ENCODE measurements around the gene PSMG2.
"Not testable (repeated sequence)": the region's sequence is repeated elsewhere in the genome, so short reads cannot be mapped to it uniquely, and the experiment has no call there.

Gene PSMG2

GRCh38 chr18:12722731-12723130 is 19.9 kb downstream of the PSMG2 start:
- DNase-seq (ENCODE audit: low read depth) = no peak

GRCh38 chr18:12726331-12726730 is 23.5 kb downstream of the PSMG2 start:
- no peak for DNase-seq (ENCODE audit: low read depth)

- peak; percentile 58 for DNase-seq (ENCODE audit: low read depth)
These were observed 24.1 kb downstream of the PSMG2 start for GRCh38 chr18:12726774-12727550.

- no peak for DNase-seq (ENCODE audit: low read depth)
These were observed 34.5 kb downstream of the PSMG2 start for GRCh38 chr18:12737243-12737902.

GRCh38 chr18:12741351-12741750 is 38.5 kb downstream of the PSMG2 start:
- peak; percentile 57 for DNase-seq (ENCODE audit: low read depth)

- peak; percentile 40 for DNase-seq (ENCODE audit: low read depth)
These were observed 39.6 kb downstream of the PSMG2 start for GRCh38 chr18:12742453-12742852.

GRCh38 chr18:12744103-12744502 is 41.3 kb downstream of the PSMG2 start:
- DNase-seq (ENCODE audit: low read depth) = peak; percentile 75

- no peak for DNase-seq (ENCODE audit: low read depth)
These were observed 42.4 kb downstream of the PSMG2 start for GRCh38 chr18:12745095-12745795.

- DNase-seq (ENCODE audit: low read depth) = no peak
These were observed 44.9 kb downstream of the PSMG2 start for GRCh38 chr18:12747530-12748315.

GRCh38 chr18:12748671-12749070 is 45.8 kb downstream of the PSMG2 start:
- DNase-seq (ENCODE audit: low read depth) = no peak

GRCh38 chr18:12749121-12749520 is 46.3 kb downstream of the PSMG2 start:
- DNase-seq (ENCODE audit: low read depth) = no peak

- no peak for DNase-seq (ENCODE audit: low read depth)
These were observed 47.4 kb downstream of the PSMG2 start for GRCh38 chr18:12750076-12750714.

GRCh38 chr18:12750715-12751502 is 48.1 kb downstream of the PSMG2 start:
- no peak for DNase-seq (ENCODE audit: low read depth)

GRCh38 chr18:12751503-12751884 is 48.7 kb downstream of the PSMG2 start:
- DNase-seq (ENCODE audit: low read depth) = no peak

GRCh38 chr18:12751891-12752290 is 49.0 kb downstream of the PSMG2 start:
- no peak for DNase-seq (ENCODE audit: low read depth)

GRCh38 chr18:12754511-12754910 is 51.7 kb downstream of the PSMG2 start:
- no peak for DNase-seq (ENCODE audit: low read depth)

GRCh38 chr18:12755606-12756005 is 52.8 kb downstream of the PSMG2 start:
- not testable (repeated sequence) for DNase-seq (ENCODE audit: low read depth)

GRCh38 chr18:12756619-12757239 is 53.9 kb downstream of the PSMG2 start:
- DNase-seq (ENCODE audit: low read depth) = not testable (repeated sequence)

GRCh38 chr18:12758566-12758965 is 55.7 kb downstream of the PSMG2 start:
- not testable (repeated sequence) for DNase-seq (ENCODE audit: low read depth)

- no peak for DNase-seq (ENCODE audit: low read depth)
These were observed 62.3 kb downstream of the PSMG2 start for GRCh38 chr18:12765126-12765525.

All from fibroblast of the conjunctiva (primary cell).